Fibroblast of lung (primary cell): ENCODE measurements around the gene PAM16.

Source experiments
- CTCF ChIP-seq, 2 donors: IDR thresholded peaks in 1 of 2; conservative IDR thresholded peaks in 1 of 2; 1 replicate in 1 of 2; 2 replicates in 1 of 2; pipeline ENCODE4 v1.5.1; 2011 to 2012; ENCODE audit warnings: low read length in 2 of 2, control low read depth in 1 of 2, inconsistent platforms in 1 of 2, low read depth in 1 of 2, mild to moderate bottlenecking in 1 of 2
- EZH2 ChIP-seq: IDR thresholded peaks from 2 replicates; pipeline ENCODE4 v1.5.1; 2012; ENCODE audit warnings: low read length, control low read depth, mild to moderate bottlenecking; ENCODE audit errors: missing control alignments

- TF ChIP-seq CTCF (conservative IDR thresholded peaks at IDR 0.05 in 1 of 2, IDR thresholded peaks at IDR 0.05 in 1 of 2; ENCODE audit: low read depth in 1 of 2, low read length in 2 of 2) (no peak), EZH2 (no peak)
Observed at GRCh38 chr16:4323071-4323844, 27.9 kb downstream of the PAM16 start.
